ENCODE results near the gene RNF10.
"Not testable (repeated sequence)": the region's sequence is repeated elsewhere in the genome, so short reads cannot be mapped to it uniquely, and the experiment has no call there.

Gene RNF10

GRCh38 chr12:120580787-120581723 is 46.9 kb downstream of the RNF10 start, which contains the start of gene POP5:
TSS of gene POP5 (minus strand) at chr12:120581402. CDS start at chr12:120581362, 40 bp downstream.
- DNase-seq (ENCODE audit: low spot score) = peak; percentile 100

GRCh38 chr12:120581998-120582397 is 47.8 kb downstream of the RNF10 start:
- DNase-seq (ENCODE audit: low spot score) = no peak

- peak; percentile 86 for DNase-seq (ENCODE audit: low spot score)
Measured at GRCh38 chr12:120583478-120584030, 49.4 kb downstream of the RNF10 start.

- peak; percentile 70 for DNase-seq (ENCODE audit: low spot score)
Measured at GRCh38 chr12:120584343-120585149, 50.4 kb downstream of the RNF10 start.

- no peak for DNase-seq (ENCODE audit: low spot score)
Measured at GRCh38 chr12:120586206-120586605, 52.0 kb downstream of the RNF10 start.

GRCh38 chr12:120586860-120587259 is 52.7 kb downstream of the RNF10 start:
- DNase-seq (ENCODE audit: low spot score) = no peak

- DNase-seq (ENCODE audit: low spot score) = no peak
Measured at GRCh38 chr12:120588371-120588770, 54.2 kb downstream of the RNF10 start.

GRCh38 chr12:120588948-120589930 is 55.1 kb downstream of the RNF10 start:
- DNase-seq (ENCODE audit: low spot score) = no peak

GRCh38 chr12:120590741-120591407 is 56.7 kb downstream of the RNF10 start:
- peak; percentile 65 for DNase-seq (ENCODE audit: low spot score)

GRCh38 chr12:120592121-120593049 is 58.2 kb downstream of the RNF10 start:
- no peak for DNase-seq (ENCODE audit: low spot score)

GRCh38 chr12:120596901-120597300 is 62.7 kb downstream of the RNF10 start:
- DNase-seq (ENCODE audit: low spot score) = no peak

- DNase-seq (ENCODE audit: low spot score) = no peak
Measured at GRCh38 chr12:120597861-120598260, 63.7 kb downstream of the RNF10 start.

- peak; percentile 42 for DNase-seq (ENCODE audit: low spot score)
Measured at GRCh38 chr12:120598674-120599463, 64.7 kb downstream of the RNF10 start.

- no peak for DNase-seq (ENCODE audit: low spot score)
Measured at GRCh38 chr12:120599672-120600552, 65.8 kb downstream of the RNF10 start.

GRCh38 chr12:120602416-120602815 is 68.3 kb downstream of the RNF10 start:
- DNase-seq (ENCODE audit: low spot score) = not testable (repeated sequence)

GRCh38 chr12:120610560-120610959 is 76.4 kb downstream of the RNF10 start:
- no peak for DNase-seq (ENCODE audit: low spot score)

GRCh38 chr12:120611534-120611933 is 77.4 kb downstream of the RNF10 start:
- not testable (repeated sequence) for DNase-seq (ENCODE audit: low spot score)

GRCh38 chr12:120614848-120615247 is 80.7 kb downstream of the RNF10 start:
- DNase-seq (ENCODE audit: low spot score) = no peak
